Karpas-422 (cell line): ENCODE measurements around the gene NMUR1. TPM values are rescaled to one million over a fixed set of nuclear protein-coding genes. Genes with fewer than 3 reads are reported as not detected.

Experiments
- DNase-seq: peaks from one replicate; pipeline ENCODE4 v3.0.0-alpha.2; 2015
- H2AFZ ChIP-seq: fragments of 200-600 bp; sonication (generic); 2 replicates; pipeline ENCODE4 v1.6.1; 2014; ENCODE audit warnings: antibody characterized with exemption, low read length, mixed read lengths
- H3K27ac ChIP-seq: fragments of 200-600 bp; sonication (generic); 2 replicates; pipeline ENCODE4 v1.5.1; 2014; ENCODE audit warnings: mild to moderate bottlenecking, low read length, moderate library complexity
- H3K27me3 ChIP-seq: fragments of 200-600 bp; sonication (generic); 2 replicates; pipeline ENCODE4 v1.6.1; 2014; ENCODE audit warnings: low read length, mixed read lengths
- H3K36me3 ChIP-seq: fragments of 200-600 bp; sonication (generic); 2 replicates; pipeline ENCODE4 v1.6.1; 2014; ENCODE audit warnings: low read length, mixed read lengths; ENCODE audit not compliant: insufficient read depth
- H3K4me1 ChIP-seq: fragments of 200-600 bp; sonication (generic); 2 replicates; pipeline ENCODE4 v1.6.1; 2014; ENCODE audit warnings: mild to moderate bottlenecking, low read length, mixed read lengths
- H3K4me2 ChIP-seq: fragments of 200-600 bp; sonication (generic); 2 replicates; pipeline ENCODE4 v1.6.1; 2014; ENCODE audit warnings: low read length, low read depth, mild to moderate bottlenecking; ENCODE audit not compliant: poor library complexity, severe bottlenecking
- H3K4me3 ChIP-seq: fragments of 200-600 bp; sonication (generic); 2 replicates; pipeline ENCODE4 v1.5.1; 2014; ENCODE audit warnings: mild to moderate bottlenecking, antibody characterized with exemption, low read length, mixed read lengths
- H3K79me2 ChIP-seq: fragments of 200-600 bp; sonication (generic); 2 replicates; pipeline ENCODE4 v1.6.1; 2014; ENCODE audit warnings: mild to moderate bottlenecking, low read length, mixed read lengths
- H3K9ac ChIP-seq: fragments of 200-600 bp; sonication (generic); 2 replicates; pipeline ENCODE4 v1.6.0; 2014; ENCODE audit warnings: low read length
- H3K9me2 ChIP-seq: fragments of 200-600 bp; sonication (generic), shearing (Covaris generic); replicated peaks from 2 replicates; pipeline ENCODE4 v1.6.0; 2014; ENCODE audit warnings: mild to moderate bottlenecking, low read length, moderate library complexity; ENCODE audit not compliant: insufficient read depth
- H3K9me3 ChIP-seq: fragments of 300-700, 200-600 bp; sonication (generic); 2 replicates; pipeline ENCODE4 v1.6.1; 2014; ENCODE audit warnings: low read length, mixed read lengths
- H4K20me1 ChIP-seq: fragments of 200-600 bp; sonication (generic); 2 replicates; pipeline ENCODE4 v1.6.1; 2014; ENCODE audit warnings: mild to moderate bottlenecking, antibody characterized with exemption, low read length, low read depth; ENCODE audit not compliant: insufficient read depth
- total RNA-seq: library from RNA; depleted of rRNA; stranded (reverse); fragments of >200 nt; shearing (Covaris generic); gene quantifications from 2 replicates; pipeline ENCODE4 v1.2.3, GENCODE V29; 2014; ENCODE audit warnings: low replicate concordance

NMUR1 gene
- total RNA-seq, 1 experiment from 2014 or later = not detected

- H3K27ac ChIP-seq = no peak overlapping the region
- H3K36me3 ChIP-seq = no peaks in the 10 kb centered on the region
- no peaks in the 10 kb centered on the region for H3K79me2 ChIP-seq
- no peak for DNase-seq
- no peaks in the 10 kb centered on the region for H4K20me1 ChIP-seq
- H2AFZ ChIP-seq = no peak overlapping the region
- no peak overlapping the region for H3K4me2 ChIP-seq
- H3K9me2 ChIP-seq = no peaks in the 10 kb centered on the region
- no peaks in the 10 kb centered on the region for H3K27me3 ChIP-seq
- H3K9ac ChIP-seq = no peak overlapping the region
- no peaks in the 10 kb centered on the region for H3K4me1 ChIP-seq
- H3K9me3 ChIP-seq = no peaks in the 10 kb centered on the region
- H3K4me3 ChIP-seq = no peak overlapping the region
Measured at GRCh38 chr2:231525248-231526163, 4.7 kb downstream of the NMUR1 start.

- Histone ChIP-seq H2AFZ (no peak overlapping the region), H3K79me2 (no peaks in the 10 kb centered on the region), H4K20me1 (no peaks in the 10 kb centered on the region), H3K4me1 (no peaks in the 10 kb centered on the region), H3K27ac (no peak overlapping the region), H3K9me3 (no peaks in the 10 kb centered on the region), H3K4me3 (no peak overlapping the region), H3K4me2 (no peak overlapping the region), H3K27me3 (no peaks in the 10 kb centered on the region), H3K36me3 (no peaks in the 10 kb centered on the region), H3K9ac (no peak overlapping the region), H3K9me2 (no peaks in the 10 kb centered on the region)
- DNase-seq = no peak
Measured at GRCh38 chr2:231524477-231525247, 5.6 kb downstream of the NMUR1 start.

GRCh38 chr2:231523451-231524285, 6.6 kb downstream of the NMUR1 start:
- no peaks in the 10 kb centered on the region for H3K4me1 ChIP-seq
- H3K27ac ChIP-seq = no peak overlapping the region
- H3K9ac ChIP-seq = no peak overlapping the region
- H3K27me3 ChIP-seq = no peaks in the 10 kb centered on the region
- no peaks in the 10 kb centered on the region for H3K9me2 ChIP-seq
- H3K4me2 ChIP-seq = no peak overlapping the region
- no peaks in the 10 kb centered on the region for H3K79me2 ChIP-seq
- H3K9me3 ChIP-seq = no peaks in the 10 kb centered on the region
- no peaks in the 10 kb centered on the region for H4K20me1 ChIP-seq
- no peak overlapping the region for H2AFZ ChIP-seq
- no peak overlapping the region for H3K4me3 ChIP-seq
- H3K36me3 ChIP-seq = no peaks in the 10 kb centered on the region
- no peak for DNase-seq

- no peak overlapping the region for H3K4me3 ChIP-seq
- H3K9ac ChIP-seq = no peak overlapping the region
- no peaks in the 10 kb centered on the region for H3K4me1 ChIP-seq
- H3K4me2 ChIP-seq = no peak overlapping the region
- no peaks in the 10 kb centered on the region for H3K27me3 ChIP-seq
- H3K79me2 ChIP-seq = no peaks in the 10 kb centered on the region
- H3K9me3 ChIP-seq = no peaks in the 10 kb centered on the region
- H3K36me3 ChIP-seq = no peaks in the 10 kb centered on the region
- no peaks in the 10 kb centered on the region for H4K20me1 ChIP-seq
- H3K27ac ChIP-seq = no peak overlapping the region
- H3K9me2 ChIP-seq = no peaks in the 10 kb centered on the region
- H2AFZ ChIP-seq = no peak overlapping the region
- DNase-seq = no peak
Measured at GRCh38 chr2:231522418-231523180, 7.6 kb downstream of the NMUR1 start.

- H3K27me3 ChIP-seq = no peaks in the 10 kb centered on the region
- no peaks in the 10 kb centered on the region for H3K9me2 ChIP-seq
- H3K9me3 ChIP-seq = no peaks in the 10 kb centered on the region
- no peak overlapping the region for H3K27ac ChIP-seq
- no peak overlapping the region for H2AFZ ChIP-seq
- H3K4me3 ChIP-seq = no peak overlapping the region
- H3K4me2 ChIP-seq = no peak overlapping the region
- H4K20me1 ChIP-seq = no peaks in the 10 kb centered on the region
- H3K9ac ChIP-seq = no peak overlapping the region
- no peaks in the 10 kb centered on the region for H3K4me1 ChIP-seq
- no peak for DNase-seq
- H3K79me2 ChIP-seq = no peaks in the 10 kb centered on the region
- H3K36me3 ChIP-seq = no peaks in the 10 kb centered on the region
Measured at GRCh38 chr2:231521443-231521842, 8.8 kb downstream of the NMUR1 start.

- no peak overlapping the region for H3K4me3 ChIP-seq
- no peaks in the 10 kb centered on the region for H3K9me3 ChIP-seq
- no peaks in the 10 kb centered on the region for H3K79me2 ChIP-seq
- no peak for DNase-seq
- H3K4me1 ChIP-seq = peaks cover under 1% of the 10 kb centered on the region
- no peaks in the 10 kb centered on the region for H4K20me1 ChIP-seq
- H3K36me3 ChIP-seq = no peaks in the 10 kb centered on the region
- no peak overlapping the region for H3K4me2 ChIP-seq
- no peaks in the 10 kb centered on the region for H3K9me2 ChIP-seq
- no peak overlapping the region for H3K9ac ChIP-seq
- H2AFZ ChIP-seq = no peak overlapping the region
- no peaks in the 10 kb centered on the region for H3K27me3 ChIP-seq
- H3K27ac ChIP-seq = no peak overlapping the region
Measured at GRCh38 chr2:231519975-231520555, 10.2 kb downstream of the NMUR1 start.

GRCh38 chr2:231518771-231519170, 11.5 kb downstream of the NMUR1 start:
- Histone ChIP-seq H3K9me3 (no peaks in the 10 kb centered on the region), H3K4me1 (peaks cover 10% of the 10 kb centered on the region), H3K4me3 (no peak overlapping the region), H2AFZ (no peak overlapping the region), H3K4me2 (no peak overlapping the region), H3K9me2 (no peaks in the 10 kb centered on the region), H3K9ac (no peak overlapping the region), H4K20me1 (no peaks in the 10 kb centered on the region), H3K27me3 (no peaks in the 10 kb centered on the region), H3K27ac (no peak overlapping the region), H3K36me3 (no peaks in the 10 kb centered on the region), H3K79me2 (peaks cover 3% of the 10 kb centered on the region; the same call in 1 of the 2 replicates)
- no peak for DNase-seq
